HepG2 (cell line): Measurements from ENCODE around the gene RABL2A. TPM values are rescaled to one million over a fixed set of nuclear protein-coding genes. Genes with fewer than 3 reads are reported as not detected.

Source experiments
- ETV5 ChIP-seq: IDR thresholded peaks from 2 replicates; pipeline ENCODE4 v1.6.1; 2018; ENCODE audit warnings: missing biosample characterization, missing genetic modification reagents, inconsistent platforms, borderline replicate concordance
- HMG20A ChIP-seq: IDR thresholded peaks from 2 replicates; pipeline ENCODE4 v1.6.1; 2016; ENCODE audit warnings: borderline replicate concordance
- MEIS1 ChIP-seq: sonication (generic); formaldehyde crosslinking; IDR thresholded peaks from 2 replicates; pipeline ENCODE4 v1.9.0; 2021; ENCODE audit warnings: mild to moderate bottlenecking, missing genetic modification reagents, moderate library complexity, borderline replicate concordance
- NFYC ChIP-seq: IDR thresholded peaks from 2 replicates; pipeline ENCODE4 v1.6.1; 2016; ENCODE audit warnings: missing genetic modification reagents, missing compliant biosample characterization
- PAX8 ChIP-seq: sonication (generic); formaldehyde crosslinking; IDR thresholded peaks from 2 replicates; pipeline ENCODE4 v1.8.0; 2022; ENCODE audit warnings: mild to moderate bottlenecking, missing genetic modification reagents, borderline replicate concordance
- PHF20 ChIP-seq: sonication (generic); formaldehyde crosslinking; IDR thresholded peaks from 2 replicates; pipeline ENCODE4 v1.5.0; 2020; ENCODE audit warnings: mild to moderate bottlenecking, missing genetic modification reagents
- RBM39 ChIP-seq: fragments of 200-400 bp; formaldehyde crosslinking; IDR thresholded peaks from one replicate; pipeline ENCODE4 v1.6.1; 2018; ENCODE audit warnings: antibody characterized with exemption, mild to moderate bottlenecking, low read depth, low read length; ENCODE audit not compliant: poor library complexity, severe bottlenecking
- WIZ ChIP-seq: sonication (generic); formaldehyde crosslinking; IDR thresholded peaks from 2 replicates; pipeline ENCODE4 v1.5.1; 2020; ENCODE audit warnings: mild to moderate bottlenecking, missing genetic modification reagents
- ZBTB43 ChIP-seq: sonication (generic); formaldehyde crosslinking; conservative IDR thresholded peaks from 2 replicates; pipeline ENCODE4 v1.4.0; 2020; ENCODE audit warnings: missing genetic modification reagents
- ZBTB49 ChIP-seq: sonication (generic); formaldehyde crosslinking; IDR thresholded peaks from 2 replicates; pipeline ENCODE4 v1.4.0; 2020; ENCODE audit warnings: missing genetic modification reagents, borderline replicate concordance
- ZFP36L1 ChIP-seq: sonication (generic); formaldehyde crosslinking; IDR thresholded peaks from 2 replicates; pipeline ENCODE4 v1.8.0; 2022; ENCODE audit warnings: mild to moderate bottlenecking, missing genetic modification reagents, moderate library complexity
- ZFP91 ChIP-seq: sonication (generic); formaldehyde crosslinking; IDR thresholded peaks from 2 replicates; pipeline ENCODE4 v1.9.0; 2022; ENCODE audit warnings: missing genetic modification reagents, mild to moderate bottlenecking, borderline replicate concordance
- ZNF34 ChIP-seq: sonication (generic); formaldehyde crosslinking; IDR thresholded peaks from 2 replicates; pipeline ENCODE4 v1.4.0; 2020; ENCODE audit warnings: mild to moderate bottlenecking, missing genetic modification reagents, borderline replicate concordance
- ZNF556 ChIP-seq: sonication (generic); formaldehyde crosslinking; IDR thresholded peaks from 2 replicates; pipeline ENCODE4 v1.4.0; 2020; ENCODE audit warnings: mild to moderate bottlenecking, missing genetic modification reagents, borderline replicate concordance
- ZNF746 ChIP-seq: sonication (generic); formaldehyde crosslinking; IDR thresholded peaks from 2 replicates; pipeline ENCODE4 v1.8.0; 2022; ENCODE audit warnings: mild to moderate bottlenecking, missing genetic modification reagents
- ZNF800 ChIP-seq: sonication (generic); formaldehyde crosslinking; IDR thresholded peaks from 2 replicates; pipeline ENCODE4 v1.4.0; 2020; ENCODE audit warnings: missing genetic modification reagents
- polyA plus RNA-seq, 8 experiments: library from polyadenylated mRNA; depleted of rRNA in 3 of 8; stranded (reverse) in 7 of 8; unstranded in 1 of 8; fragments of >200 nt; fragmentation: Illumina TruSeq in 4 of 8; extraction: Trizol in 4 of 8; gene quantifications; 2 replicates each; pipeline versions ENCODE4 v1.2.1 to v1.2.3, GENCODE V29; 2011 to 2016; ENCODE audit warnings: low read depth in 4 of 8, missing spikeins in 1 of 8, mixed read lengths in 1 of 8; ENCODE audit not compliant: insufficient read depth in 1 of 8
- total RNA-seq, 5 experiments: library from RNA; depleted of rRNA; stranded (reverse); fragments of >200 nt; fragmentation: Illumina TruSeq; extraction: Trizol; gene quantifications; 2 replicates each; pipeline ENCODE4 v1.2.3, GENCODE V29; 2016; ENCODE audit warnings: low read depth in 1 of 5
- TF ChIP-seq, protein P1 (sequence below): IDR thresholded peaks from 2 replicates; pipeline ENCODE4 v1.6.1; 2012; ENCODE audit warnings: inconsistent platforms
- TF ChIP-seq, protein P2 (sequence below): sonication (generic); formaldehyde crosslinking; IDR thresholded peaks from 2 replicates; pipeline ENCODE4 v1.4.0; 2020; ENCODE audit warnings: missing genetic modification reagents
- TF ChIP-seq, protein P3 (sequence below): sonication (generic); formaldehyde crosslinking; IDR thresholded peaks from 2 replicates; pipeline ENCODE4 v1.8.1; 2023; ENCODE audit warnings: mild to moderate bottlenecking, moderate library complexity, missing genetic modification reagents

RABL2A gene
- total and polyA plus RNA-seq, 2 of the 13 experiments (the other 11 are each of a cell fraction or from before 2014, with no cell fraction given): 9.6 to 13.4 TPM

GRCh38 chr2:113583521-113584225 is 43.4 kb upstream of the RABL2A start (continued):
- TF ChIP-seq ETV5 (CRISPR knock-in tag) (peak; percentile 94), RBM39 (peak; percentile 76), ZNF800 (CRISPR knock-in tag) (peak; percentile 98), ZNF34 (CRISPR knock-in tag) (peak; percentile 98; the same call in 1 of the 2 replicates), PAX8 (CRISPR knock-in tag) (peak; percentile 88; the same call in 1 of the 2 replicates), ZNF746 (CRISPR knock-in tag) (peak; percentile 59; the same call in 1 of the 2 replicates), ZBTB43 (CRISPR knock-in tag) (peak; percentile 91), WIZ (CRISPR knock-in tag) (peak; percentile 68; the same call in 1 of the 2 replicates), ZFP36L1 (CRISPR knock-in tag) (peak; percentile 66; the same call in 1 of the 2 replicates), NFYC (CRISPR knock-in tag) (peak; percentile 51), ZFP91 (CRISPR knock-in tag) (peak; percentile 95), HMG20A (CRISPR knock-in tag) (0 out of 2 replicates have a peak, but pooled peaks have one; percentile 51), PHF20 (CRISPR knock-in tag) (peak; percentile 86), MEIS1 (CRISPR knock-in tag) (peak; percentile 78; the same call in 1 of the 2 replicates), ZNF556 (peak; percentile 97), ZBTB49 (CRISPR knock-in tag) (peak; percentile 90; the same call in 1 of the 2 replicates)
- TF ChIP-seq, protein P1, sequence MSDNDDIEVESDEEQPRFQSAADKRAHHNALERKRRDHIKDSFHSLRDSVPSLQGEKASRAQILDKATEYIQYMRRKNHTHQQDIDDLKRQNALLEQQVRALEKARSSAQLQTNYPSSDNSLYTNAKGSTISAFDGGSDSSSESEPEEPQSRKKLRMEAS: peak; percentile 81
- TF ChIP-seq, protein P2, sequence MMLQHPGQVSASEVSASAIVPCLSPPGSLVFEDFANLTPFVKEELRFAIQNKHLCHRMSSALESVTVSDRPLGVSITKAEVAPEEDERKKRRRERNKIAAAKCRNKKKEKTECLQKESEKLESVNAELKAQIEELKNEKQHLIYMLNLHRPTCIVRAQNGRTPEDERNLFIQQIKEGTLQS (CRISPR knock-in tag): peak; percentile 77
- TF ChIP-seq, protein P3, sequence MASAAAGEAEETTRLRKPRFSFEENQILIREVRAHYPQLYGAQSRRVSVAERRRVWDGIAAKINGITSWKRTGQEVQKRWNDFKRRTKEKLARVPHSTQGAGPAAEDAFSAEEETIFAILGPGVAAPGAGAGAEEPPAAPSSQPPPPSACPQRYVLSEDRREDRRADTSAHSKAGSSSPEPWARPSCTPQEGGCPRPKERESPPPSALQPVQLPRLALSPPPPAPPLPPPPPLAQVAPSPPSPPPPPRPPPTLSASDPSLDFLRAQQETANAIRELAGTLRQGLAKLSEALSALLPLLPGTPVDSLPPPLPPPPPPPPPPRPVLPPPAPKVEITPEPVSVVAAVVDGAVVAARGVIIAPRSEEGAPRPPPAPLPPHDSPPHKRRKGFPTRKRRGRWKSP (CRISPR knock-in tag): peak; percentile 91
